Stimulated activated CD4-positive, alpha-beta T cell treated with anti-CD3 and anti-CD28 coated beads, Interleukin-1b, Interleukin-23, amount 100 ng/mL, for 4 hours (primary cell): ENCODE results near the gene FAM120AOS.
"Not testable (repeated sequence)": the region's sequence is repeated elsewhere in the genome, so short reads cannot be mapped to it uniquely, and the experiment has no call there.

Experiments
- DNase-seq, 2 donors: peaks; one replicate each; pipeline ENCODE4 v3.0.0-alpha.2; 2020; ENCODE audit warnings: low read depth in 2 of 2

The FAM120AOS gene

DNA sequence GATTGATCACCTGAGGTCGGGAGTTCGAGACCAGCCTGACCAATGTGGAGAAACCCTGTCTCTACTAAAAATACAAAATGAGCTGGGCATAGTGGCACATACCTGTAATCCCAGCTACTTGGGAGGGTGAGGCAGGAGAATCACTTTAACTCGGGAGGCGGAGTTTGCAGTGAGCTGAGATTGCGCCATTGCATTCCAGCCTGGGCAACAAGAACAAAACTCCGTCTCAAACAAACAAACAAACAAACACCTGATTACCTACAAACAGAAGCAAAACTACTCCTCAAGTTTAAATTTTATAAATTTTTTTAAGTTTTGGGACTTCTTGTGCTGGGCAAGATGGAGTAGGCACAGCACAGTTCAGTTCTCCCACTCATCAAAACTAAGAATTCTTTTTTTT, 14.1 kb downstream of the FAM120AOS start:
- not testable (repeated sequence) for DNase-seq

- DNase-seq = no peak
These were observed 15.4 kb downstream of the FAM120AOS start for GRCh38 chr9:93437996-93438395.

GRCh38 chr9:93436655-93437407, 16.6 kb downstream of the FAM120AOS start:
- DNase-seq = no peak

DNA sequence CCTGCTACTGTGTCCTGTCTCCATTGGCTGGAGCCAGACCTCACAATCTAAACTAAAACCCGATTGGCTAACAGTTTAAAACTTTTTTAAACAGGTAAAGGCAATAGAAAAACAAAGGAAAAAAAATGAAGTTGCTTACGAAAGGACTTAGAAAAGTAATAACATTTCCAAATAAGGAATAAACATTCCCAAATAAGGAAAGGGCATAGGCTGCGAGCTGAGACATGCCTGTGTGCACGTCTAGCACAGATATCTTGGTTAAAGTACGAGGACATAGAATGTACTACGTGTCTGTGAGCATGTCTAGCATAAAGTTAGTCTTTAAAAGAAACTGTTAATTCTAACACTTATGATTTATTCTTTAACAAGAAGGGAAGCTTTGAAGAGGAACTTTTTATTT, 17.2 kb downstream of the FAM120AOS start:
- no peak for DNase-seq

DNA sequence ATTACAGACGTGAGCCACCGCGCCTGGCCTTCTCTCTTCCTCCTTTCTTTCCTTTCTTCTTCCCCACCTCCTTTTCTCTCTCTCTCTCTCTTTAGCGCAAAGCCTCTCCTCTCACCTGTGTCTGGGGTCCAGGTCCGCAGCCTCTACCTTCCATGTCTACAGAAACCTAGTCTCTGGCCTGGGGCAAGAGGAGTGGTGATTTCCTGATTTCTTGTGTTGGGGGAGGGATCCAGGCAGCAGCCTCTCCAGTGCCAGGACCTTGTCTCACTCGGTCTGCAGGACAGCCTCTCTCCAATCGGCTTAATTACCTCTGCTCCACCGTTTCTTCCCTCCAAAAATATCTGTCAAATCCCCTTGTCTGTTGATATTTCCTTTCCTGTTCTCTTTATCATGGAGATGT, 18.0 kb downstream of the FAM120AOS start:
- no peak for DNase-seq

GRCh38 chr9:93434056-93434455, 19.3 kb downstream of the FAM120AOS start:
- DNase-seq = no peak

DNA sequence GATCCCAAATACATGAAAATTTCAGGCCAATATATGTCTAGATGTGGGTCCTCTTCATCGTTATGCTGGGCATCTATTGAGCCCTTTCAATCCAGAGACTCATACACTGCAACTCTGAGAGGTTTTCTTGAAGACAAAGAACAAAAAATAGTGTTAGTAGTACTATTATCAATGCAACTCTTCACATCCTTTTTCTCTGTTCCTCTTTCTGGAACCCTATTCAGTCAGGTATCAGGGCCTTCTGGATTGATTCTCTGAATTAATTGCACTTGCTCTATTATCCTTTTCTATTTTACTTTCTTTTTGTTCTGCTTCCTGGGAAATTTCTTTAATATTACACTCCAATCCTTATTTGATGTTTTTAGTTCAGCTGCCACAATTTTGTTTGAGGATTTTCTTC, 20.4 kb downstream of the FAM120AOS start:
- no peak for DNase-seq

DNA sequence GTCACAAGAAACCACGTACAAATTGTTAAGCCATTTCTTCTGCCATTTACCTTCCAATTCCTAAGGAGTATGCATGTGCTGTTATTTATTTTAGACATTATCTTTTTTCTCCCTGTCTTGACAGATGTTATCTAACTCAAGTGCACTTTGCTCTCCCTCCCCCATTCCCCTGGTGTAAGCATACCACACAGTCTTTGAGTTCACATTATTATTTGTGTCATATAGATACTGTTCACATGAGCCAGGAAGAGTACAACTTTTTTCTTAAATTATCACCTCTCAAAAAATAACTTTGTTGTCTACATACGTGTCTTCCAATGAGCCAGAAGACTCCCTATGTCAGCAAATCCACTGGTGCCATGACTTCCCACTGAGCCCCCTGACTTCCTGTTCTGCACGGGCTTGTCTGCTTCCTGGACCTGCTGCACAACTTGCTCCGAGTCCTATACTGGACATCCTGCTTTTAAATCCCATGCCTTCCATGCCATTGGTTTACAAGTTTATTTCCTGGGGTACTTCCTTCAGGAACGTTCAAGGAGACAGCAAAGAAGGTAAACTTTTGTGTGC, 21.8 kb downstream of the FAM120AOS start:
- DNase-seq = no peak

DNA sequence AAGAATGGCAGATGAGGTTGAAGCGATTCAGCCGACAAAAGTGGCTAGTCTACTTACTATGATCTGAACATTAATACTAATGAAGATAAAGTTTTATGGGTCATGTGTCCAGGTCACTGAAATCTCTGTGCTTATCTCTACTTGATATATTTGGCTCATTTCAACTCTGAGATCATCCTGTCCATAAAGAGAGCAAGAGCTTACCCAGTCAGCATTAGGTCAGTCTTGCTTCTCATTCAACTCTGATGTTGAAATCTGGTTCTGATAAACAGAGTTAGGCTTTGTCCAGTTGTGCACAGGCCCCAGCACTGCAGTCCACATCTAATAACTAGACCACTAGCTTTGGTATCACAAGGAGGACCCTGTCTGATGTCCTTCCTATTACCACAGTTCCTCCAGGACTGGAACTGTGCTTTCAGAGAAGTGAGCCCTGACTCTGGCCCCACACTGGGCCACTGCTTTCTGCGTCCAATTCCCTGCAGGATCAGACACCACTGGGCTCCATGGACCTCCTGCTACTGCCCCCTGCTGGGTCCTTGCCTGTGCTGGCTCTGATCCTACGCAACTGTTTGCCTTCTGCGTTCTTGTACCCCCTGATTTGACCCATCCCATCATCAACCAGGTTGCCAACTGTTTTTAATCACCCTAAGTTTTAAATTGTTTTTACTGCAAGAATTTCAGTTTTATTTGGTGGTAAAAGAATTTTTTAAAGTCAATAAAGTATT, 25.6 kb downstream of the FAM120AOS start:
- DNase-seq = no peak

DNA sequence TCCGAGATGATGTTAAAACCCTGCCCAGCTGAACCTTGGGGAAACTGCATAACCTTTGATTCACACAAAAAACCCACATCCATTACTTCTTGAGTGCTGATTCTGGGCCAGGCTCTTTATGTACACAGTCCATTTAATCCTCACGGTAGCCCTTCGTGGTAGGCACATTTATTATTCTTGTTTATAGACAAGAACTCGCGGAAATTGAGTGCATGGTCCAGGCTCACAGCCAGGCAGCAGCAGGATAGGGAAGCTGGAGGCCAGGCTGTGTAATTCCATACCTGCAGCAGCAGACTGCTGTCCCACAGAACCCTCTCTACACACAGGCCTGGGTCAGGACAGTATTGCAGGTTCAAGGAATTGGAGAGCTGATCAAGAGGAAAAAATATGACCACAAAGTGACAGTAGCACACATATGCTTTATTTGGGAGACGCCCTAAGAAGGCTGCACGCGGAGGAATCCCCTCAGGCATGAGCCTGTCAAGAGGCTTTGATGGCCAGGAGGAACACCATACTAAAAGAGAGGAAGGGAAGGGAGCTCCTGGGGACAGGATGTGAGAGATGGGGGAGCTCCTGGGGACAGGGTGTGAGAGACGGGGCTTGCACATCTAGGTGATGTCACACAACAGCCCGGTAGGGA, 30.3 kb downstream of the FAM120AOS start:
- DNase-seq = no peak

DNA sequence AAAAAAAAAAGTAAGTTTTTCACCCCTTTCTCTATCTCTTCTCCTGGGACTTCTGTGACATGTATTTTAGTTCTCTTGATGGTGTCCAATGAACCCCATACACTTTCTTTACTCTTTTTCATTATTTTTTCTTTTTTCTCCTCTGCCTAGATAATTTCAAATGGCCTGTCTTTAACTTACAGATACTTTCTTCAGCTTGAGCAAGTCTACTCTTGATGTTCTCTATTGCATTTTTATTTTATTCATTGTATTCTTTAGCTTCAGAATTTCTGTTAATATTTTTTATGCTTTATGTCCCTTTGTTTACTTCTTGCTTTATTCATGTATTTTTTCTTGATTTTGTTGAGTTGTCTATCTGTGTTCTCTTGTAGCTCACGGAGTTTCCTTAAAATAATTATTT, 34.4 kb downstream of the FAM120AOS start:
- no peak for DNase-seq

DNA sequence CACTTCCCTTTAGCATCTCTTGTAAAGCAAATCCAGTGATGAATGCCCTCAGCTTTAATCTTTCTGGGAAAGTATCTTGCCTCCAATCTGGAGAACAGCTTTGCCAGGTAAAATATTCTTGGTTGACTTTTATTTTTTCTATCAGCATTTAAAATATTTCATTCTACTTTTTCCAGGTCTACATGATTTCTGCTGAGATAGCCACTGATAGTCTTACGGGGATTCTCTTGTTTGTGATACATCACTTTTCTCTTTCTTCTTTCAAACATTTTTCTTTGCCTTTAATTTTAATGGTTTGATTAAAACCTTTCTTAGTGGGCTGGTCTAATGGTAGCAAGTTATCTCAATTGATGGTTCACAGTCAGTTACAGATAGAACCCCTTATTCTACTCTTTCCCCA, 35.8 kb downstream of the FAM120AOS start:
- no peak for DNase-seq

- no peak for DNase-seq
These were observed 36.7 kb downstream of the FAM120AOS start for GRCh38 chr9:93416530-93417235.

- DNase-seq = no peak
These were observed 38.1 kb downstream of the FAM120AOS start for GRCh38 chr9:93415176-93415690.

DNA sequence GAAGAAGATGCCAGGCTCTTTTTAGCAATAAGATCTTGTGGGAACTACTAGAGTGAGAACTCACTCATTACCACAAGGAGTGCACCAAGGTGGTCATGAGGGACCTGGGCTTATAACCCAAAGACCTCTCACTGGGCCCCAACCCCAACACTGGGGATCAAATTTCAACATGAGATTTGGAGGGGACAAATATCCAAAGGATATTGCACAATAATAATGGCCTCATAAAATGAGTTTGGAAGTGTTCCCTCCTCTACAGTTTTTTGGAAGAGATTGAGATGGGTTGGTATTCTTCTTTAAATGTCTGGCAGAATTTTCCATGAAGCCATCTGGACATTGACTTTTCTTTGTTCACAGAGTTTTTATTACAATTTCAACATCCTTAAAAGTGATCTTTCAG, 39.9 kb downstream of the FAM120AOS start:
- DNase-seq = no peak

DNA sequence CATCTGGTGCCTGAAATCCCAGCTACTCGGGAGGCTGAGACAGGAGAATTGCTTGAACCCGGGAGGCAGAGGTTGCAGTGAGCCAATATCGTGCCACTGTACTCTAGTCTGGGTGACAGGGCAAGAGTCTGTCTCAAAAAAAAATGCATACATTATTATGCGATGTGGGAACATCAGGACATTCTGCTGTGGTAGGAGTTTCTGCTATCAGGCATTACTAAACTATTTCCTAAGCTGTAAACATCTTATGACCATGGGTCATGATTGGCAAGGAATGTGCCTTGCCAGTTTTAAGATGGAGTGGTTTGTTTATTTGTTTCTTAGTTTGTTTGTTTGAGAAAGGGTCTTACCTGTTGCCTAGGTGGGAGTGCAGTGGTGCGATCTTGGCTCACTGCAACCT, 47.0 kb downstream of the FAM120AOS start:
- no peak for DNase-seq

DNA sequence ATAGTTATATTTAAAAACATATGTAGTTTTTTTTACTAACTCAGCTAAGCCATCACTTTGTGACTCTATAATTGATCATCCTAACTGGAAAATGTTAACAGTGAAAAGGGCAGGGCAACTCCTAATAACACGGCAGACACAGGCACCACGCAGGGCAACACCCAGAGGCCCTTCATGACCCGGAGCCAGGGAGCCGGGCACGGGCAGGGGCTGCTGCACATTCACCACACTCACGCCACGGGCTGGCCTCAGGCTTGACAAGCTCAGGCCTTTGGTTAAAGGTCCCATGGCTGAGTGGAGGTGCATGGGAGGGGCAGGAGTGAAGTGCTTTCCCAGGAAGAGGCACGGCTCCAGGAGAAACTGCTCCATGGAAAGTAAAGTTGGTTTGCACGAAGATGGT, 54.9 kb downstream of the FAM120AOS start:
- DNase-seq = no peak

- DNase-seq = no peak
These were observed 55.6 kb downstream of the FAM120AOS start for GRCh38 chr9:93397661-93398373.
